Esophagus muscularis mucosa (tissue), 3 donors: ENCODE results near the gene CAPN8.
A peak's percentile ranks its signal among the peaks of the same experiment; 100 is the strongest.

Experiments
- POLR2AphosphoS5 ChIP-seq, 2 donors: sonication (generic); formaldehyde crosslinking; IDR thresholded peaks; one replicate each; pipeline ENCODE4 v1.6.1; 2017; ENCODE audit warnings: antibody characterized with exemption in 2 of 2
- TF ChIP-seq, protein P1 (sequence below), 3 experiments: fragments of 200-600 bp in 2 of 3; fragments of 450-650 bp in 1 of 3; sonication (generic) in 2 of 3; IDR thresholded peaks; one replicate each; pipeline ENCODE4 v1.5.1; 2017 to 2019; ENCODE audit warnings: antibody characterized with exemption in 3 of 3, mild to moderate bottlenecking in 2 of 3, moderate library complexity in 1 of 3

DNA sequence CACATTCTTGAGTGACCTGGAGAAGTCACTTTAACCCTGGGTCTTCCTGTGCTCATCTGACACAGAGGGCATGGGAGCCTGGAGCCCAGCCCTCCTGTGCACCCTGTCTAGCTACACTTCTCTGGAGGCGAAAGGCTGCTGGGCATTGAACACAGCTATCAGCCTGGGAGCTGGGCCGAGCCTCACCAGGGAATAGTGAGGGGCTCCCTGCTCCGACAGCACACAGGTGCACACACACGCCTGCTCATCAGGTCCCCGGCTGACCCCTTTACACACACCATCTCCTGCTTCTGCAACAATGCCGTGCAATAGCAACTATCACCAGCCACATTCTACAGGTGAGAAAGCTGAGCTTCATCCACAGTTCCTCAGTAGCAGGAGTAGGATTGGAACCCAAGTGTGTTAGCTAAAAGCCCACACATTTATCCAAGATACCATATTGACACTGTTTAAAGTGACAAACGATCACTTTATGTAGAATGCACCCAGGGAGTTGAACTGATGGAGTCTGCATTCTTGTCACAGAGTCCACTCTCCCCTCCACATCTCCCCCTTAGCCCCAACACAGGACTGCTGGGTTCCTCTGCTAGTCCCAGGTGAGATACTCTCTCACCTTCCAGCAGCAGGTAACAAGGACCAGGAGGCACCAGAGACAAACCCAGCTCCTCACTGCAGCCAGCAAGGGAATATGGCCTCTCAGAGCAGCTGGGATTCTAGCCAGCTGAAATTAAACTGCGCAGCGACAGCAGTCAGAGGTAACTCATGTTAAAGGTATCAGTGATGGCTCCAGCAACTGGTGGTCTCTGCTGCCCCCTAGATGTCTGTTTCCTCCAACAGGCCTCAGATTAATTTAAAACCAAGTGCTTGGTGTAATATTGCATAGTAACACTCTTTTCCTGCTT, 18.3 kb upstream of the CAPN8 start:
- TF ChIP-seq POLR2AphosphoS5 (IDR thresholded peaks at IDR 0.05), result no peak
- TF ChIP-seq, protein P1, sequence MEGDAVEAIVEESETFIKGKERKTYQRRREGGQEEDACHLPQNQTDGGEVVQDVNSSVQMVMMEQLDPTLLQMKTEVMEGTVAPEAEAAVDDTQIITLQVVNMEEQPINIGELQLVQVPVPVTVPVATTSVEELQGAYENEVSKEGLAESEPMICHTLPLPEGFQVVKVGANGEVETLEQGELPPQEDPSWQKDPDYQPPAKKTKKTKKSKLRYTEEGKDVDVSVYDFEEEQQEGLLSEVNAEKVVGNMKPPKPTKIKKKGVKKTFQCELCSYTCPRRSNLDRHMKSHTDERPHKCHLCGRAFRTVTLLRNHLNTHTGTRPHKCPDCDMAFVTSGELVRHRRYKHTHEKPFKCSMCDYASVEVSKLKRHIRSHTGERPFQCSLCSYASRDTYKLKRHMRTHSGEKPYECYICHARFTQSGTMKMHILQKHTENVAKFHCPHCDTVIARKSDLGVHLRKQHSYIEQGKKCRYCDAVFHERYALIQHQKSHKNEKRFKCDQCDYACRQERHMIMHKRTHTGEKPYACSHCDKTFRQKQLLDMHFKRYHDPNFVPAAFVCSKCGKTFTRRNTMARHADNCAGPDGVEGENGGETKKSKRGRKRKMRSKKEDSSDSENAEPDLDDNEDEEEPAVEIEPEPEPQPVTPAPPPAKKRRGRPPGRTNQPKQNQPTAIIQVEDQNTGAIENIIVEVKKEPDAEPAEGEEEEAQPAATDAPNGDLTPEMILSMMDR (IDR thresholded peaks at IDR 0.05), result peak; percentile 49 to 59 (median 55)
